HG02981 (cell line): Measurements from ENCODE around the gene RAB35.
A peak's percentile ranks its signal among the peaks of the same experiment; 100 is the strongest.

Experiments used
- ATAC-seq: cut with Tn5 transposase; IDR thresholded peaks from one replicate; pipeline ENCODE4 v1.9.1; 2021; ENCODE audit warnings: mild to moderate bottlenecking, moderate library complexity; ENCODE audit not compliant: unreplicated experiment

Gene RAB35

DNA sequence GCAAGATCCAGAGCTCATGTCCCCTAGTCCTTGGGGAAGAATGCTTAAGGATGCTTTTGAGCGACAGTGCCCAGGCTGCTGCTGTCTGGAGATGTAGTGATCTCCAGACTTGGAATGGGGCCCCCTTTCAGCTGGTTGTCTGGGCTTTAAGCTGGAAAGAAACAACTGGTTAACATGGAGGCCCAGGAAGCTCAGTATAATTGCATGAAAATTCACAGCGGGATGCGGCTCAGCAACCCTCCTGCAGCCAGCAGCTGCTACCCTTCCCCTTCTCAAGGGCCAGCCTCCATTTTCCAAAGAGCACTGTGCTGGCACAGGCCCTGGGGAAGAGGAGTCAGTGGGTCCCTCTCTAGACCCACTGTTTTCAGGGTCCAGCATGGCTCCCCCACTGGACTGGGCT lies 26.3 kb downstream of the RAB35 start:
- no peak for ATAC-seq

DNA sequence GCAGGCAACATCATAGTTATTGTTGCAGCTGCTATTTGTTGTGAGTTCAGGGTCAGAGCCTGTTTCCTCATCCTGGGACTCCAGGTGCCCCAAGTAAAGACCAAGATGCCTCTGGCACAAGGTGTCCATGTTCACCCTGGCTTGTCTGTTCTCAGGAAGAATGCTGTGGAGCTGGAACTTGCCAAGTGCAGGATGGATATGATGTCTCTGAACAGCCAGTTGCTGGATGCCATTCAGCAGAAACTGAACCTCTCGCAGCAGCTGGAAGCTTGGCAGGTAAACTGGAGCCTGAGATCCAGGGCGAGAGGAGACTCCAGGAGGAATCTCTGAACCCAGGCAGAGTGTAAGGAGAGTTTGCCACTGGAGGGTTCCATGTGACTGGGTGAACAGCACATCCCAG lies 26.8 kb downstream of the RAB35 start:
- ATAC-seq, result no peak

DNA sequence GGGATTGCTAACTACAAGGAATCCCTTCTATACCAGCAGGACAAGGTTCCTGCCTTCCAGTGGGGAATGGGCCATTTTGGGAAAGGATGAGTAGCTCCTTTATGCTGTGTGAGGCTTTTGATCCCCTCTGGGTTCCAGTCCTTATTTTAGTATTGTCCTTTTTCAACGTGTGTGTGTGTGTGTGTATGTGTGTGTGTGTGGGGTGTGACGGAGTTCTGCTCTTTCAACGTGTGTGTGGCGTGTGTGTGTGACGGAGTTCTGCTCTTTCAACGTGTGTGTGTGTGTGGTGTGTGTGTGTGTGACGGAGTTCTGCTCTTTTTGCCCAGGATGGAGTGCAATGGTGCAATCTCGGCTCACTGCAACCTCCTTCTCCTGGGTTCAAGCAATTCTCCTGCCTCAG lies 27.4 kb downstream of the RAB35 start:
- no peak for ATAC-seq

DNA sequence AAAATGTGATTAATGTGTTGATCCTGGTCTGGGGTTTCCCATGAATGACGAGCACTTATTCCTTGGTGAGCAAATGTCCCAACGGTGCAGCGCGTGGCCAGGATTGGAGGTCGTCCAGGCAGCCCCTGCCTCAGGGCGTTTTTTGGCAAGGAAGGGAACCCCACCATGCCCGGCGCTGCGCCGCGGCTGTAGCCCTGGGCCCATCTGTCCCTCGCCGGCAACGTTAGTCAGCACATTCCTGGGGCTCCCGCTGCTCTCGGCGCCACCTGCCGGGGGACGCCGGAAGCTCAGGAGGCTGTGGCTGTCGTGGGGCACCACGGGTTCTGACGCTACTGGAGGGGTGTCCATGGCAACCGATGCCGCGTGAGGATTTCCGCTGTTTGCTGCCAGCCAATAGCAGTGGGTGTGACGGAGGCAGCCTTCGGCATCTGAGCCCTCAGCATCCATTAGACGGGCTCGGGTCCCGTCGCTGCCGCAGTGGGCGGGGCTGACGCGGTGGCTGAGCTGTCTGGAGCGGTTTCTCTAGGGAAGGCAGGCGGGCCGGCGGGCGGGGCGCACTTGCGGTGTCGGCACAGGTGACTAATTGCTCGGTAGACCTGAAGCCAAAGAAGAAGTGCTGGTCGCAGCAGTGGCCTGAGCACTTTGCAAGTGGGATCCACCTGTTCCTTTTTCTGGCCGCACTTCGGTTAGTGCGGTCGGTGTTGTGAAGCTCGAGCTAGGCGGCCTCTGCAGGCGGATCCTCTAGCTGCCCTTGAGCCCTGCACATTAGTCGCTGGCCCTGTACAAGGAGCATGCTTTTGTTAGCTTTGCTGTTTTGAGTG lies 29.5 kb downstream of the RAB35 start:
- peak; percentile 97 for ATAC-seq

DNA sequence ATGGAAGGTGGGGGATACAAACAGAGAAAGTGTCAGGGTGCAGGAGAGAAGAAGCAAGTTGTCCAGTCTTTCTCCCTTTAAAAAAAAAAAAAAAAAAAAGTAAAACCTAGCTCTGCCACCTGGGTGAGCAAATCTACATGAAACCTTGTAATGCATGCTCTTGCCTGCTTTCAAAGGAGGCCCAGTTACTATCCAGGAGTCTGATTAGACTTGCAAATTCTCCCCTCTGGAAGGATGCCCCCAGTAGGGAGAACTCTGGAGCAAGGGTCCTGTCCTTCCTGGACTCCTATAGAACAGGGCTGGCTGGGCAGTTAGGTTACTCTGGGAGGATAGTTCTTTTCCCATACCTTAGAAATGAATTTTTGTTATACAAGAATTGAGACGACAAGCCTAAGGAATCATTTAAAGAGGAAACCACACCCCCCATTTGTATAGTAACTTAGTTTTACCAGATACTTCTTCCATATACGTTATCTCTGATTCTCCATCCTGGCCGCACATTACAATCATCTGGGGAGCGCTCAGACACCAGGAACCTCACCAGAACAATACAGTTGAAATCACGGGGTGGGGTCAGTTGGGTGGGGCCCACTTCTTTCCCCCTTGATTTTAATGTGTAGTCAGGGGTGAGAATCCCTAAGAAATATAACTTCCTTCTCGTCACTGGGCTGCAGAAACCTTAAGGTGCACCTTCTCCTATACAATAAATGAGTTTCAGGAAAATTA lies 30.5 kb downstream of the RAB35 start:
- ATAC-seq, result no peak

DNA sequence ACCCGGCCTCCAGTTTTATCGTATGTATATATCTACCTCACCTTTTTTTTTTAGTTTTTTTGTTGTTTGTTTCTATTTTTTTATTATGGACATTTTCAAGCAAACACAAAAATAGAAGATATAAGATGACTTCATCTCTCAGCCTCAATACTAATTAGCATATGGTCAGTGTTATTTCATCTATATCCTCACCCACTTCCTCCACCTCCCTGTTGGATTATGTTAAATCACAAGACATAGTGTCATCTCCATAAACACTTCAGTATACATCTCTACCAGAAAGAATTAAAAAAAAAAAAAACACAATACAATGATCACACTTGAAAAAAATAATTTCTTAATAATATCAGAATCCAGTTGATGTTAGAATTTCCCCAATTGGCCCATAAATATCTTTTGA lies 34.9 kb downstream of the RAB35 start:
- ATAC-seq, result no peak

DNA sequence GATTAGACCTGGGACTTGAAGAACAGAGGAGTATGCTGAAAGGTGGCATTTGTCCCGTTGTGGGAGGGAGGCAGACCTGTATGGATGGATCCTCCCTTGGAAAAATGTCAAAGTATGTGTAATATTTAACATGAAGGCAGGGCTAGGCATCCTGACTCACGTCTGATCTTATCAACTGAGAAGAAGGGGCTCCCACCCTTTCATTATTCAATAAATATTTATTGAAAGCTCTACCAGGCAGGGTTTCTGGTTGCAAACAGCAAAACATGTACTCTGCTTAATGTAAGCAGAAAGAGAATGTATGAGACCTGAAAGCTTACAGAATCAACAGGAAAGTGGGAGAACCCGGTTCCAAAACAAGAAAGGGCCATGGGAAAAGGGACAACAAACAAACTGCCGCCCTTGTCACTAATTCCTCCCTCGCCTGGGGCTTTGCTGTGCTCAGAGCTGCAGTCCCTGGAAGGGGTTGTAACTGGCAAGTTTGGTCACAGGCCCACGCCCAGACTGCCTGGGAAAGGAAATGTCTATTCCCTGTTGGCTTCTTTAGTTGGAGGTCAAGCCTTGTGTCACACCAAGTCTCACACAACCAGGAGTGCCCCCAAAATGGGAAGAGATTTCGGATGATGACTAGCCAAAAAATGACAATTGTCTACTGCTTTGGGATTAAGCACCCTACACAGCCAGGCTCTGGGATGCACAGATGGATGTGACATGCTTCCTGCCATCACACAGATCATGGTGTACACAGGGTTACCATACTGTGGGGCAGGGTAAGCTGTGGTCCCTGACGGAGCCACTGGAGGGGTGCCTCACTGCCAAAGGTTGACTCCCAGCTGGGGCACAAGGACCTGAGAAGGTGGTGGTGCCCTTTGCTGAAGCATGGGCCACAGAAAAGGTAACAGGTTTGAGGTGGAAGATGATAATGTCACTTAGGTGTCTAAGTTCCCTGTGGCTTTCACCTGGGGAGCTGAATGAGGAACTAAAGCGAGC lies 36.8 kb downstream of the RAB35 start:
- ATAC-seq, result no peak

DNA sequence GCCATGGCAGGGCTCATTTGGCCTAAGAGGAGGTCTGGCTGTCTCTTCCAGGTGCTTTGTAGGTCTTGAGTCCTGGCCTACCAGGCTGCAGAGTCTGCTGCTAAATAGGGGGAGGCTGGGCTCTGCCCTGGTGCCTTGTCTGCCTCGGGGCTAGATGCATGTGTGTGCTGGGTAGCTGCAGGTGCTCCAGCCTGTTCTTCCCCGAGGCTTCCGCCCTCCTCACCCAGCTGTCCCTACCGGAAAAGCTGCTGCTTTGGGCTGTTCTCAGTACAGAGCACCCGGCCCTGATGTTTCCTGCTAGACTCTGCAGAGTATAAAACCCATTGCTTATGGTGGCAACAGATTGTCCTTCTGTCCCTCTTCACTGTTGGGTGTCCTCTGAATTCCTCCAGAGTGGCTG lies 37.7 kb downstream of the RAB35 start:
- ATAC-seq, result no peak

DNA sequence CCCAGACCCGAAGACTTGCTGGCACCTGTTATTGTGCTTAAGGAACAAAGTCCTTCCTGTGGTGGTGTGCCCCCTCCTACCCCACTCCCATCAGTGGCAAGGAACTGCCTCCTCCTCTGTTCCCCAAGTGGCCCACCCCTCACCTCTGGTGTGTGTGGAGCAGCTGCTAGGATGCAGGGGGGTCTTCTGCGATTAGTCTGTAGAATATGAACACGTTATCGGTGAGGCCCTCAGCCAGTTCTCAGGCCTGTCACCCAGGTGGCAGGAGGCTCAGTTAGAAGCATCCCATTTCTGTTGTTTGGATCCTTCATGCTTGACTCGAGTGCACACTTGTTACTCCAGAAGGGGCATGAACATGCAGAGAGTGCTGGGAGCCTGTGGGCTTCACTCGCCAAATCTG lies 39.3 kb downstream of the RAB35 start:
- no peak for ATAC-seq

DNA sequence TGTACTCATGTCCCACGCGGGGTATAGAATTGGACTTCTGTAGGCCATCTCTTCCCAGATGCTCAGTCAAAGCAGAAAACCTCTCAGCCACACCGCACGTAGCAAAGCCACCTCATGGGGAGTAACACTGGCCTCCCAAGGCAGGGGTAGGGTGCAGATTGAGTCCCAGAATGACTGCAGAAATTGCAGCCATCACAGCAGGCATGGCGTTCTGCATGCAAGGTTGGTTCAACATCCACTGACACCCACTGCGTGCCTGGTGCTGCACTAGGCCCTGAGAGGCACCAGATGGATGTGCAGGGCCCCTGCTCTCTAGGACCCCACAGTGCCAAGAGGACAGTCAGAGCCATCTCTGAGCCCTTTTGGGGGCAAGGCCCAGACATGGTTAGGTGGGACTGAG lies 39.9 kb downstream of the RAB35 start:
- no peak for ATAC-seq

DNA sequence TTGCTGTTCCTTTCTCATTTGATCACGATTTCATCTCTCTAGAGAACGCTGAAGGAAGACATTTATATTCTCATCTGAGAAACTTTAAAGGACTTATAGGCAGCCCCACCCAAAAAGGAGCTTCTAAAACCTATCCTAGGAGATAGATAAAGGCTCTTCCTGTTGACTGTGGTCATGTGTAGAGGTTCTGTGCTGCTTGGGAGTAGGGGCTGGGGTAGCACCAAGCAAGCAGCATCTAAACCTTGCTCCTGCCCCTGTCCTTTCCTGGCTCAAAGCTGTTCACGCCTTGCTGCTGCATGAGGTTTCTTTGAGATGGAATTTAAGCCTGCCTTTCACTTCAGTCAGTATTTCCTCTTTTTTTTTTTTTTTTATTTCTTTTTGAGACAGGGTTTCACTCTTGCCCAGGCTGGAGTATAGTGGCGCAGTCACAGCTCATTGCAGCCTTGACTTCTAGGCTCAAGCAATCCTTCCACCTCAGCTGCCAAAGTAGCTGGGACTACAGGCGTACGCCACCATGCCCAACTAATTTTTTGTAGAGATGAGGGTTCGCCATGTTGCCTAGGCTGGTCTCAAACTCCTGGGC lies 41.4 kb downstream of the RAB35 start:
- ATAC-seq, result no peak

DNA sequence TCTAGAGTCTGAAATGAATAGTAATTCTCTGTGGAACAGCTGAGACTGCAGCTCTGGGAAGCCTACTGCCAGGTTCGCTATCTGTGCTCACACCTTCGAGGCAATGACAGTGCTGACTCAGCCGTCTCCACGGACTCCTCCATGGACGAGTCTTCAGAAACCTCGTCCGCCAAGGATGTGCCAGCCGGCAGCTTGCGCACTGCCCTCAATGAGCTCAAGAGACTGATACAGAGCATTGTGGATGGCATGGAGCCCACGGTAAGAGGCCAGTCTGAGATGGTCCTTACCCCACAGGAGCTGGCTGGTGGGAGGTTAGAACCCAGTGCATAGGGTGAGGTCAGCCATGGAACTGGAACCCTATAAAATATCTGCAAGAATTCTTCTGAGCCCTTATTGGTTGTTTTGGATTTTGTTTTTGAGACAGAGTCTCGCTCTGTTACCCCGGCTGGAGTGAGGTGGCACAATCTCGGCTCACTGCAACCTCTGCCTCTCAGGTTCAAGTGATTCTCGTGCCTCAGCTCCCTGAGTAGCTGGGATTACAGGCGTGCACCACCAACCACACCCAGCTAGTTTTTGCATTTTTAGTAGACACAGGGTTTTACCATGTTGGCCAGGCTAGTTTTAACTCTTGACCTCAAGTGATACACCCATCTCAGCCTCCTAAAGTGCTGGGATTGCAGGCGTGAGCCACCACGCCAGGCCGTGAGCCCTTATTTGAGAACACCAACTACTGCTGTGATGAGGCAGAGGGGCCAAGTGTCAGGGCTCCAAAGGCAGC lies 43.9 kb downstream of the RAB35 start:
- ATAC-seq, result no peak

DNA sequence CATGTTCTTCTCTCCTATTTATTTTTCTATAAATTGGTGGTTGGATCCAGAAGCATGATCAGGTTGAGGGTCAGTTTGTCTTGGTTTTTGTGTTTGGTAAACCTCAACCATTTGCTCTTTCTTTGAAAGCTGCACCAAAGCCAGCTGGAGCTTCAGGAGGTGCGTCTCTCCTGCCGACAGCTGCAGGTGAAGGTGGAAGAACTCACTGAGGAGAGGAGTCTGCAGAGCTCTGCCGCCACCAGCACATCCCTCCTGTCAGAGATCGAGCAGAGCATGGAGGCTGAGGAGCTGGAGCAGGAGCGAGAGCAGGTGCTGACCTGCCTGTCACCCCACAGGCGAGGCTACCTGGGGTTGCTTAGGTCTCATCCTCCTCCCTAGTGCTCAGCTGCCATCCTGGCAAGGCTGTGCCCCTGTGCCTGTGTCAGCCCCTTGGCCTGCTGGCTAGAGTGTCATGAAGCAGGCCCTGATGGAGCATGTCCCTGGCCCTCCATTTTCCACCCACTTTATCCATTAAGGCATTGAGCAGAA lies 45.0 kb downstream of the RAB35 start:
- ATAC-seq, result no peak

DNA sequence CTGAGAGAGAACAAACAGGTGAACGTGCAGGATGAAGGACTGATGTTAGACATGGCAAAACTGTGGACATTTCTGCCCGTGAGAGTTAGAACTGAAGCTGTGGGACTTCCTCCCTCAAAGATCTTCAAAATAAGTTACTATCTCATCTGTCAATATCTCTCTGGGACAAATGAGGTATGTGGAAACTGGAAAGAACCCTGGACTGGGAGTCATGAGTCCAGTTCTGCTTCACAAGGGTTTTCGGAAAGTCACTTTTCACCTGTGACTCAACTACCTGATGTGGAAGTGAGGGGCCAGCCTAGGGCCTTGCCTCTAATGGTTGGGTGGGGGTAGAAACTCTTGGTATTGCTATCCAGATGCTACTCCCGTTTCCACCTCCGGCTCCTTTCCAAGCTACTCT lies 47.3 kb downstream of the RAB35 start:
- no peak for ATAC-seq

DNA sequence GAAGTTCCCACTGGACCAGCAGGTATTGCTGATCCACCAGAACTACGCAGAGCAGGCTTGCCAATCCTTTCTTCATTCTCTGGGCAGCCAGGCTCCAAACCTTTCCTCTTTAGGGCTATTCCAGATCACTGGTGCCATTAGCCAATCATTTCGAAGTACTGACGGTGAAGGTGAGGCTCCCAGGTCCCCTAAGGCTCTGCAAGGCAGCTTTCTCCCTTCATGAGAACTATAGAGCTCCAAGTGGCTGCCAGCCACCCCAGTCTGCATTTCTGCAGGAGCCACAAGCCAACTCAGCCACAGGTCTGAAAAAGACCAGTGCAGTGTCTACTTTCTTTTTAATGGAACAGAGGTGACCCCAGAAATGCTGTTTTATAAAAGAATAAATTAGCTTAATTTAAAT lies 48.7 kb downstream of the RAB35 start:
- ATAC-seq, result no peak

DNA sequence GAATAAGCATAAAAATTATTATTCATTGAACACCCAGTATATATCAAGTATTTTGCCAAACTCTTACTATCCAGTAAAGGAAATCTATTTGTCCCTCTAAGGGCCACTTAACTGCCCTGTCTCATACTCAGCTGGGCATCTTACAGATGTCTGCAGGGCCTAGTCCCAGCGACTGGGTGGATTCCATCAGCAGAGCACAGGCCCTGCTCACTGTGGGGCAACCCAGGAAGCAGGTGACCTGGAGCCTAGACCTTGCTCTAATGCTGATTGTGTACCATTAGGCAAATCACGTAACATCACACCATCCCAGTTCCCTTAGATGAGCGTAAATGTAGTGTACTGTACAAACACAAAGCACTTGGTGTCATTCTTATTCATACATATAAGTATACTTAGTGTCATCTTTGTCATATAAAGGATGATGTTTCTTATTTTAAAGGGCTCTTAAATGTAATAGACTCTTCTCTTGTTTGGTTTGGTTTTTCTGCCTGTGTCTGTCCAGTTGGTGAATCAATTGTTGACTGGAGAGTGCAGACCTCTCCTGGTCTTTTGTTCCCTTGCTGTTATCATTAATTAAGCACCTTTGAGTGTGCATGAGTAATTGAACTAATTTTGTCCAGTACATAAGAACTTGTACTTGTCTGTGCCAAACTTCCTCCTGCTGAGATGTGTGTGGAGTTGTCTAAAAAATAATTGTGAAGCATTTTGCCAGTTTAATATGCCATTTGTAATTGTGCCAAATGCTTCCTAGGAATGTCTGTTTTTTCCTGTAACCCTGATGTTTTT lies 49.3 kb downstream of the RAB35 start:
- no peak for ATAC-seq

DNA sequence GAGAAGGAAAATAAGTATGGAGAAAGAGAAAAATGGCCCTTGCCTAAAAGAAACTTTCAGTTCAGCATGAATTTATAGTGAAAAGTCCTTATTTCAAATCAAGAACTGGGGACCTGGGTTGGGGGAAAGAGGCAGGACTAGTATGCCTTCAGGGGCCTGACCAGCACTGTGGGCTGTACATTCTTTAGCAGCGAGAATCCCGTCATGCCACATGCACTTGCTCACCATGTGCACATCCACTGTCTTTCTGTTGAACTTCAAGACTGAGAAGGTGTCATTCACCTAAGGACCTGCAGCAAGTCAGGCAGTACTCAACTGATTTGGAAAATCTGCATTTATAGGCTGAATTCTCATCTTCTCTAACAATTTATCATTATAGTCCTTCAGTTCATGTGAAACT lies 50.2 kb downstream of the RAB35 start:
- no peak for ATAC-seq

DNA sequence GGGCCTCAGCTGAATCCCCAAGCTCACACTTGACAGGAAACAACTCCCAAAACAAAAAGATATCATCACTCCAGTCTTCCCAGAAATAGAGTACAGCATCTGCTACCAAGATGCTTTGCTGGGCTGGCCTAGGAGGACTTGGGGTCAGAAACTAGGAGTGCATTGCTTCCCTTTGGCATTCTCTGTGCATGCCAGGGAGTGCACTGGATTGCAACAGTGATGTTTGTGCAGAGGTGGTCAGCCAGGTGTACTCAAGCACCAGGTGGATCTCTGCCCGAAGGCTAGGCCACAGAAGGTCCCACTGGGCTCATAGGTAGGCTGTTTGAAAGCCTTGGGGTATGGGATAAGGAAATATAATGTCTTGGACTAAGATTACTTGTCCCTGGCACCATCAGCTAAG lies 51.1 kb downstream of the RAB35 start:
- no peak for ATAC-seq
